Ovary (tissue), 3 donors: ENCODE results near the gene C3orf20.

Experiments used
- CTCF ChIP-seq, 3 donors: fragments of 450-650 bp in 2 of 3; fragments of 200-600 bp in 1 of 3; IDR thresholded peaks; one replicate each; pipeline versions ENCODE4 v1.5.1 to v1.8.0; 2016 to 2022; ENCODE audit warnings: antibody characterized with exemption in 3 of 3, mild to moderate bottlenecking in 1 of 3
- POLR2A ChIP-seq: fragments of 450-650 bp; IDR thresholded peaks from one replicate; pipeline ENCODE4 v1.6.1; 2017; ENCODE audit warnings: antibody characterized with exemption, mild to moderate bottlenecking, moderate library complexity
- donor health status: DM: no; HTN: no; CAD: no.

GRCh38 chr3:14688525-14688924 lies 13.6 kb downstream of the C3orf20 start:
- TF ChIP-seq CTCF (IDR thresholded peaks at IDR 0.05) (no peak), POLR2A (no peak)
